ENCODE data around the gene ITGA8. TPM values are rescaled to one million over a fixed set of nuclear protein-coding genes. Genes with fewer than 3 reads are reported as not detected.
"Not testable (repeated sequence)": the region's sequence is repeated elsewhere in the genome, so short reads cannot be mapped to it uniquely, and the experiment has no call there.

ITGA8 gene
- total RNA-seq, 2 donors from 2014 or later = not detected

DNA sequence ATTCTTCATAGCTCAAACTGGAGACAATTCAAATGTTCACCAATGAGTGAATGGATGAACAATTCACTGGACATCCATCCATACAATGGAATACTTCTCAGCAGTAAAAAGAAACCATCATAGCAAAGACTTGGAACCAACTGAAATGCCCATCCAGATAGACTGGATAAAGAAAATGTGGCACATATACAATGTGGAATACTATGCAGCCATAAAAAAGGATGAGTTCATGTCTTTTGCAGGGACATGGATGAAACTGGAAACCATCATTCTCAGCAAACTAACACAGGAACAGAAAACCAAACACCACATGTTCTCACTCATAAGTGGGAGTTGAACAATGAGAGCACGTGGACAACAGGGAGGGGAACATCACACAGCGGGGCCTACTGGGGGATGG, 136.8 kb downstream of the ITGA8 start:
- not testable (repeated sequence) for DNase-seq; H3K4me3 Mint-ChIP-seq; ATAC-seq (replicated peaks in 1 of 2); H3K9me3 Mint-ChIP-seq; H3K4me1 Mint-ChIP-seq (ENCODE audit: low read depth); H3K36me3 Mint-ChIP-seq (ENCODE audit: insufficient read depth in 2 of 2); H3K27ac Mint-ChIP-seq
- H3K27me3 Mint-ChIP-seq (ENCODE audit: low read depth) = peaks cover 14% of the 10 kb centered on the region

DNA sequence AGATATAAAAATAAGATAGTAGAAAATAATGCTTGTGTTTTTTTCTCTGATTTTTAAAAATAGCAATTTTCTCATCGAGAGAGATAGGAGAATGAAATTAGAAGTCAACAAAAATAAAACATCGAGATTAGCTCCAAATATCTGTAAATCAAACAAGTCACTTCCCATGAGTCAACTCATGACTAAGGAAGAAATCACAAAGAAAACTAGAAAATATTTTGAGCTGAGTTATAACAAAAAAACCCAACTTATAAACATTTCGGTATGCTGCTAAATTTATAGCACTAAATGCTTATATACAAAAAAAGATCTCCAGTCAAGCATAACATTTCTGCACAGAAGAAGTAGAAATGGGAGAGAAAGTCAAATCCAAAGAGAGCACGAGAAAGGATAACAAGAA, 140.1 kb downstream of the ITGA8 start:
- Mint-ChIP-seq H3K27me3 (ENCODE audit: low read depth) (peaks cover 22% of the 10 kb centered on the region), H3K4me3 (no peak overlapping the region), H3K27ac (no peak overlapping the region), H3K9me3 (peaks cover 2 to 3% of the 10 kb centered on the region in 2 donors), H3K4me1 (ENCODE audit: low read depth) (no peaks in the 10 kb centered on the region), H3K36me3 (ENCODE audit: insufficient read depth in 2 of 2) (peaks cover 0 to 1% of the 10 kb centered on the region in 2 donors)
- DNase-seq (no peak), ATAC-seq (replicated peaks in 1 of 2) (no peak)

DNA sequence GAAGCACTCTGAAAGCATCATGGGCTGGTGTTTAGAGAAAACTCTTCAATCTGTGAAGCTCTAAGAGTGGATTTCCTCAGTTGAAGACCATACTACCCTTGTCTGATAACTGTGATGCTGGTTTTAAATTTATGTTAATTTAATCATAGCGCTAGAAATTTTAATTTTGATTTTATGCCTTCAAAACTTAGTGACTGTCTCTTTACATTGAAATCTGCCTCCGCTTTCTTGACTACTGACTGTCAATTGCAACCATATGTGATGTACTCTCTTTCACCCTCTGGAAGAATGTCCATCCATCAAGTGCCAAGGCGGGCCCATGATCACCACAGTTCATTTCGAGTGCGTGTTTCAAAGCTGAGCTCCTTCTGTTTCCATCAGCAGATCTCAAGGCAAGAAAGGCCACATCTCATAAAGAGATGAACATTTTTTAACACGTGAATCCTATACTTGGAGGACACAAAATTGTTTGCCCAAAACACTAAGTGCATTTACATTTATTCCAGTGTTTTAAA, 147.1 kb downstream of the ITGA8 start:
- ATAC-seq (replicated peaks in 1 of 2) (no peak), DNase-seq (no peak)
- no peaks in the 10 kb centered on the region for H3K9me3 Mint-ChIP-seq
- H3K36me3 Mint-ChIP-seq (ENCODE audit: insufficient read depth in 2 of 2) = no peaks in the 10 kb centered on the region
- no peak overlapping the region for H3K27ac Mint-ChIP-seq
- peaks cover 4% of the 10 kb centered on the region for H3K27me3 Mint-ChIP-seq (ENCODE audit: low read depth)
- H3K4me3 Mint-ChIP-seq = no peak overlapping the region
- H3K4me1 Mint-ChIP-seq (ENCODE audit: low read depth) = no peaks in the 10 kb centered on the region

DNA sequence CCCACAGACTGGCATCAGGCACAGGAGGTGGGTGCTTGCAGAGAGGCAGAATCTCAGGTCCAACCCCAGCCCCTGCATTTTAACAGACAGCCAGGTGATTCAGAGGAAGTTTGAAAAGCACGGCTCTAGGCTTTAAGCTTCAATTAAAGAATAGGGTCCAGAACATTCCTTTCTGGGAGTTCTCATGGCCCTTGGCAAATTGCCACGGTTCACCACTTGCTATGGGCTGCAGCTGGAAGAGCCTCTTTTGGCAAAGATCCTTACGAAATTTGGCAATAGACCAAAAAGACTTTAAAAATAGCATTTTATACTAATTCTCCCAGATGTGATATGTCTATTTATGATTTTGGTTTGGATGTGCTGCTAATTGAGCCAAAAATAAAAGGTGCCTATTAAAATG, 148.1 kb downstream of the ITGA8 start:
- Mint-ChIP-seq H3K27ac (no peak overlapping the region), H3K4me3 (no peak overlapping the region), H3K36me3 (ENCODE audit: insufficient read depth in 2 of 2) (no peaks in the 10 kb centered on the region), H3K27me3 (ENCODE audit: low read depth) (no peaks in the 10 kb centered on the region), H3K9me3 (no peaks in the 10 kb centered on the region), H3K4me1 (ENCODE audit: low read depth) (no peaks in the 10 kb centered on the region)
- no peak for DNase-seq
- ATAC-seq (replicated peaks in 1 of 2) = no peak

DNA sequence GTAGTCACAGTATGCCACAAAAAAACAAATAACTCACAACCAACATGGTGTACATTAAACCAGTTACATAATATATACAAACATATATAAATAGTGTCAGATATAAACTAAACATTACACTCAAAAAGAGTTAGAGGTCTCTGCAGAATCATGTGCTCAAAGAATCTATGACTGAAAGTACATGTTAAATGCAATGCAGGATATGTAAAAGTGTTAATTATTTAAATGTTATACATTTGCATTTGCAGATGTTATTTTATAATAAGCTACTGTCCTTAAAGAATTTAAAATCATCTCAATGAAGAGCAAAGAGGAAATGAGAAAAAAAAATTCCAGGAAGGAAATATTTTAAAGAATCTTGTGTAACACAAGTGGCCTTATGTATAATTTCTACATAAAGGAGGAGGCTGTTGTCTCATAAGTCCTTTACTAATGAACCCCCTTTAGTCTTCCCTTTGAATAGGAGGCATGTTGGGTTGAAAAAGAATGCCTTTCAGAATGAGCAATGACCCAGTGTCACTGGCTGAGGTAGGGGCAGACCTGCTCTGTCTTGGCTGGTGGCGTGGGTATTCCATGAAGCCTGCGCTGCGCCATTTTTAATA, 148.9 kb downstream of the ITGA8 start:
- Mint-ChIP-seq H3K4me1 (ENCODE audit: low read depth) (no peaks in the 10 kb centered on the region), H3K4me3 (no peak overlapping the region), H3K27ac (no peak overlapping the region), H3K27me3 (ENCODE audit: low read depth) (no peaks in the 10 kb centered on the region), H3K36me3 (ENCODE audit: insufficient read depth in 2 of 2) (no peaks in the 10 kb centered on the region), H3K9me3 (no peaks in the 10 kb centered on the region)
- DNase-seq (no peak), ATAC-seq (replicated peaks in 1 of 2) (no peak)

DNA sequence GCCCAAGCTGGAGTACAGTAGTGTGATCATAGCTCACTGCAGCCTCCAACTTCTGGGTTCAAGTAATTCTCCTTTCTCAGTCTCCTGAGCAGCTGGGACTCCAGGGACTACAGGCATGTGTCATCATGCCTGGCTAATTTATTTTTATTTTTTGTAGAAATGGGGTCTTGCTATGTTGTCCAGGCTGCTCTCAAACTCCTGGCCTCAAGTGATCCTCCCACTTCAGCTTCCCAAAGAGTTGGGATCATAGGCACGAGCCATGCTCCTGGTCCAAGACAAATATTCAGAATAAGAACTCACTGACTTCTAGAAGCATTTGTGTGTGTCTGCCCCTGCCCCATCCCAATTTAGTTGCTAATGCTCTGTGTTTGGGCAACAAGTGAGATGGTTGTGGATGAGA, 151.8 kb downstream of the ITGA8 start:
- Mint-ChIP-seq H3K27ac (no peak overlapping the region), H3K4me1 (ENCODE audit: low read depth) (no peaks in the 10 kb centered on the region), H3K9me3 (no peaks in the 10 kb centered on the region), H3K27me3 (ENCODE audit: low read depth) (no peaks in the 10 kb centered on the region), H3K4me3 (no peak overlapping the region), H3K36me3 (ENCODE audit: insufficient read depth in 2 of 2) (no peaks in the 10 kb centered on the region)
- ATAC-seq (replicated peaks in 1 of 2) (no peak), DNase-seq (no peak)

DNA sequence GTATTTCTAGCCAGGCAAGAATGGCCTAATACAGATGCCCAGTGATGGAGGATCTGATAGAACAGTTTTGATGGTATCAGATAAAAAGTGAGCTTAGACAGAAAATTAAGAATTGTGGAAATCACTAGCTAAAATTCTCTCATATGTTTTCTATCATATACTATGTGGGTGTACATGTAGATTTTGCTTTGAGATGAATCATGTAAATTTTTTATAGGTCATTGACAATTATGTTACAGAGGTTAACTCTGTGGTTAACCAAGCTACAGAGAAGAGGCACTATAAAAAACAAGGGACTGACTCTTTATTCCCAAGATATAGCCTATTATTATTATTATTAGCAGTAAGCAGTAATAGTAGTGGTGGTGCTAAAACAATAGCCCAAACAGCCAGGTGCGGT, 156.5 kb downstream of the ITGA8 start:
- DNase-seq (no peak), ATAC-seq (replicated peaks in 1 of 2) (no peak)
- H3K9me3 Mint-ChIP-seq = no peaks in the 10 kb centered on the region
- H3K4me3 Mint-ChIP-seq = no peak overlapping the region
- peaks cover 8% of the 10 kb centered on the region for H3K27me3 Mint-ChIP-seq (ENCODE audit: low read depth)
- H3K27ac Mint-ChIP-seq = no peak overlapping the region
- H3K36me3 Mint-ChIP-seq (ENCODE audit: insufficient read depth in 2 of 2) = no peaks in the 10 kb centered on the region
- H3K4me1 Mint-ChIP-seq (ENCODE audit: low read depth) = no peaks in the 10 kb centered on the region

DNA sequence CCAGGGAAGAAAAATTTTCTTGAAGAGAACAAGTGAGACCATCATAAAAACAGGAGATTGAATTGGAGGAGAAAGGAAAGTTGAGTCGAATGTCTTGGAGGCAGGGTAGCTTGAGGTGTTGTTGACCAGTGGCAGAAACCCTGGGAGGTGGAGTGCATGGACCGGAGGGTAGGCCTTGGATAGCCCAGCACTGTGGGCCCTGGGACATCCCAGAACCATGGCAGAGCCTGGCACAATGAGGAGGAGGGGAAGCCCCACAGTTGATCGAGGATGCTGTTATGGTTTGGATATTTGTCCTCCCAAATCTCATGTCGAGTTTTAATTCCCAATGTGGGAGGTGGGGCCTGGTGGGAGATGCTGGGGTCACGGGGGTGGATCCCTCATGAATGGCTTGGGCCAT, 157.1 kb downstream of the ITGA8 start:
- H3K27me3 Mint-ChIP-seq (ENCODE audit: low read depth) = peaks cover 8% of the 10 kb centered on the region
- no peak overlapping the region for H3K4me3 Mint-ChIP-seq
- DNase-seq (no peak), ATAC-seq (replicated peaks in 1 of 2) (no peak)
- H3K9me3 Mint-ChIP-seq = no peaks in the 10 kb centered on the region
- H3K36me3 Mint-ChIP-seq (ENCODE audit: insufficient read depth in 2 of 2) = no peaks in the 10 kb centered on the region
- no peaks in the 10 kb centered on the region for H3K4me1 Mint-ChIP-seq (ENCODE audit: low read depth)
- H3K27ac Mint-ChIP-seq = no peak overlapping the region

DNA sequence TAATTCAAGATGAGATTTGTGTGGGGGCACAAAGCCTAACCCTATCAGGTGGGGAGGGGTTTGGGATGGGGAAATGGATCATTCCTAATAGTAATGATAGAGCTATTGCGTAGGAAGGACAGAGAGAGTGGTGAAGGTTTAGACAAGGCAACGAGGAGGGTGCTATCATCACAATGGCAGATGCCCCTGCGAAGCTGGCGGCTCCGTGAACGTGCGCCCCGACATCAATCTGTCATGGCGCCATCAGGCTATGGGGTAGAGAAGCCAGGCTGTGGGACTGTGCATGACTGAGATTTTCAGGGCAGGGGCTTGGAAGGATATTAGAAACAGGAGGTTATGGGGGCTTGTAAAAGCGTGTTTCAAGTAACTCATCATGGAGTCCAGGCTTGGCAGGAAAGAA, 157.6 kb downstream of the ITGA8 start:
- no peak for ATAC-seq (replicated peaks in 1 of 2)

DNA sequence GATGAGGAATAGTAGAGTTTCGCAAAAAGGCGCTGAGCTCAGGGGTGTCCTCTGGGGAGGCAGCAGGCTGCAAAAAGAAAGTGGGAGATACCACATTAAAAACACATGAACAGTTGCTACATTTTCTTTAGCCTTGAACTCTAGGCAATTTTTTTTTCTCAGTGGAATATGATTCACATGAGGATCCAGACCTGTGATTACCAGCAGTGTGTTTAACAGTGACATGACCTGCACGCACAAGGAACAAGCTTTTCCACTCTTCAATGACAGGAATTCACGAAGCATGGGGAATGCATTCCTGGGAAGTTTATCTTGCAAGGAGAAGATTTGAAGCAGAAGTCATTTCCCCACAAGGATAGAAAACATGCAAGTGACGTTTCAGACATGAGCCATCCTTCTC, 161.6 kb downstream of the ITGA8 start:
- H3K9me3 Mint-ChIP-seq = no peaks in the 10 kb centered on the region
- DNase-seq (no peak), ATAC-seq (replicated peaks in 1 of 2) (no peak)
- peaks cover 8% of the 10 kb centered on the region for H3K27me3 Mint-ChIP-seq (ENCODE audit: low read depth)
- H3K4me1 Mint-ChIP-seq (ENCODE audit: low read depth) = no peaks in the 10 kb centered on the region
- H3K36me3 Mint-ChIP-seq (ENCODE audit: insufficient read depth in 2 of 2) = no peaks in the 10 kb centered on the region
- H3K4me3 Mint-ChIP-seq = no peak overlapping the region
- H3K27ac Mint-ChIP-seq = no peak overlapping the region

More for the DNA sequence above, 157.6 kb downstream of the ITGA8 start:
- no peak for DNase-seq
- Mint-ChIP-seq H3K4me3 (no peak overlapping the region), H3K36me3 (ENCODE audit: insufficient read depth in 2 of 2) (no peaks in the 10 kb centered on the region), H3K9me3 (no peaks in the 10 kb centered on the region), H3K4me1 (ENCODE audit: low read depth) (no peaks in the 10 kb centered on the region), H3K27ac (no peak overlapping the region), H3K27me3 (ENCODE audit: low read depth) (peaks cover 8% of the 10 kb centered on the region)

DNA sequence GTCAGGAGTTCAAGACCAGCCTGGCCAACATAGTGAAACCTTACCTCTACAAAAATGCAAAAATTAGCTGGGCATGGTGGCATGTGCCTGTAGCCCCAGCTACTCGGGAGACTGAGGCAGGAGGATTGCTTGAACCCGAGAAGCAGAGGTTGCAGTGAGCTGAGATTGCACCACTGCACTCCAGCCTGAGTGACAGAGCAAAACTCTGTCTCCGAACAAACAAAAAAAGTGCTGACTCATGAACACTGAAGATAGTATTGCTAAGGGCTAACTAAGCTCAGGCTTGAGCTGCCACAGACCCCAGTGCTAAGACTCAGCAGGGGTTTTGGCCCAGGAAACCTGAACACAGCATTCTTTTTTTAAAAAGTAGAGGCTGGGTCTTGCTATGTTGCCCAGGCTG, 162.6 kb downstream of the ITGA8 start:
- not testable (repeated sequence) for H3K27ac Mint-ChIP-seq; H3K36me3 Mint-ChIP-seq (ENCODE audit: insufficient read depth in 2 of 2); DNase-seq; H3K4me3 Mint-ChIP-seq; H3K9me3 Mint-ChIP-seq; ATAC-seq (replicated peaks in 1 of 2); H3K27me3 Mint-ChIP-seq (ENCODE audit: low read depth); H3K4me1 Mint-ChIP-seq (ENCODE audit: low read depth)

DNA sequence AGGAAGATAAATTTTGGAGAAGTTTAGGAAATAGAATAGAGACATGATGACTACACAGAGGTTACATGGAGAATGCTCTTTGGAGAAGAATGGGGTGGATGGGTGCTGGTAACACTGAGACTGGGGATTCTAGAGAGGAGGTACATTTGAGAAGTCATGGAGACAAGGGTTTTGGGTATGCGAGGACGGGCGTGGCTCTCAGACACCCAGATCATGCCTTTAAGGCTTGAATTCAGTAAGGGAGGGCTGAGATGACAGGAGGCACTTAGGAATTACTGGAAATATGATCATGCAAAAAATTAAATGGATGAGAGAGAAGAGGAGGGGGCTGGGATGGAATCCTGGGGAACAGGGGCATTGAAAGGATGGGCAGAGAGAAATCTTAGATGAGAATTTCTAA, 168.8 kb downstream of the ITGA8 start:
- no peak for ATAC-seq (replicated peaks in 1 of 2)
- Mint-ChIP-seq H3K4me1 (ENCODE audit: low read depth) (no peaks in the 10 kb centered on the region), H3K27me3 (ENCODE audit: low read depth) (no peaks in the 10 kb centered on the region), H3K9me3 (no peaks in the 10 kb centered on the region), H3K4me3 (no peak overlapping the region), H3K36me3 (ENCODE audit: insufficient read depth in 2 of 2) (no peaks in the 10 kb centered on the region), H3K27ac (no peak overlapping the region)
- no peak for DNase-seq

DNA sequence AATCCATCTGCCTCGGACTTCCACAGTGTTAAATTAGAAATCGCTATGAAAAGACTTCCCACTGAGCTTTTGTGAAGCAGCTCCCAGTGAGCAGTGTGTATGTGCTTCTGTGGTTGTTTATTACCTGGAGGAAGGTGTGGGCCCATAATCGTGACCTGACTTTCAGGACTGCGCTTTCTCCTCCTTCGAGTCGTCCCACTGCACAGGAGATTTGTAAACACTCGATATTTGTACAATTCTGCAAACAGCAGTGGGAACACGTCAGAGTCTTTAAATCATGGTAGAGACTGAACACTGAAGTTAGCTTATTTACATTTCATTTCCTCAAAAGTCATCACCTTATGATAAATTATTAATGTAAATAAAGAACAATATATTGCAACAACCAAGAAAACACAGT, 171.4 kb downstream of the ITGA8 start:
- Mint-ChIP-seq H3K4me1 (ENCODE audit: low read depth) (no peaks in the 10 kb centered on the region), H3K4me3 (no peak overlapping the region), H3K9me3 (peaks cover 0 to 4% of the 10 kb centered on the region in 2 donors), H3K27ac (no peak overlapping the region), H3K36me3 (ENCODE audit: insufficient read depth in 2 of 2) (peaks cover 0 to 1% of the 10 kb centered on the region in 2 donors), H3K27me3 (ENCODE audit: low read depth) (peaks cover 5% of the 10 kb centered on the region)
- ATAC-seq (replicated peaks in 1 of 2) = no peak
- no peak for DNase-seq

DNA sequence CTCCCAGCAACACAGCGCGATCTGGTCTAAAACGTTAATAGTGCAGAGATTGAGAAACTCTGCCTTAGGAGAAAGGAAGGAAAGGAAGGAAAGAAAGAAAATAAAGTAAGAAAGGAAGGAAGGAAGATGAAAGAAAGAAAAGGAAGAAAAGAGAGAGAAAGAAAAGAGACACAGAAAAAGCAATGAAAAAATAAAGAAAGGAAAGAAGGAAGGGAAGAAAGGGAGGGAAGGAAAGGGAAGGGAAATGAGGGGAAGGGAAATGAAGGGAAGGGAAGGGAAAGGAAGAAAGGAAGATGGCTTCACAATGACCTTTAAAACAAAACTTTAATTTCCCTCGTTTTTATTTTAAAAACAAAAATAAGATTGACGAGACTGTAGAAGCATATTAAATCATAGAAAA, 173.1 kb downstream of the ITGA8 start:
- Mint-ChIP-seq H3K9me3 (peaks cover 0 to 4% of the 10 kb centered on the region in 2 donors), H3K4me1 (ENCODE audit: low read depth) (no peaks in the 10 kb centered on the region), H3K4me3 (no peak overlapping the region), H3K36me3 (ENCODE audit: insufficient read depth in 2 of 2) (peaks cover 0 to 1% of the 10 kb centered on the region in 2 donors), H3K27ac (no peak overlapping the region), H3K27me3 (ENCODE audit: low read depth) (peaks cover 6% of the 10 kb centered on the region)
- ATAC-seq (replicated peaks in 1 of 2) = no peak
- no peak for DNase-seq
